ENCODE data around the gene FCER2.

The FCER2 gene

GRCh38 chr19:7699417-7700401 is 2.2 kb downstream of the FCER2 start:
- TF ChIP-seq CTCF (IDR thresholded peaks at IDR 0.05) (no peak), ZFX (IDR thresholded peaks at IDR 0.05; ENCODE audit: borderline replicate concordance) (no peak)

GRCh38 chr19:7699003-7699402 is 2.9 kb downstream of the FCER2 start:
- H3K27ac ChIP-seq: no peak overlapping the region
- TF ChIP-seq ZFX (IDR thresholded peaks at IDR 0.05; ENCODE audit: borderline replicate concordance): no peak
- TF ChIP-seq CTCF (IDR thresholded peaks at IDR 0.05): no peak

More at GRCh38 chr19:7699417-7700401, 2.2 kb downstream of the FCER2 start:
- H3K27ac ChIP-seq: no peak overlapping the region

GRCh38 chr19:7698583-7698982 is 3.3 kb downstream of the FCER2 start:
- H3K27ac ChIP-seq: no peak overlapping the region
- TF ChIP-seq ZFX (IDR thresholded peaks at IDR 0.05; ENCODE audit: borderline replicate concordance) (no peak), CTCF (IDR thresholded peaks at IDR 0.05) (no peak)

- TF ChIP-seq ZFX (IDR thresholded peaks at IDR 0.05; ENCODE audit: borderline replicate concordance) (no peak), CTCF (IDR thresholded peaks at IDR 0.05) (no peak)
- no peak overlapping the region for H3K27ac ChIP-seq
Observed at GRCh38 chr19:7697721-7698287, 4.1 kb downstream of the FCER2 start.

- no peak for TF ChIP-seq ZFX (IDR thresholded peaks at IDR 0.05; ENCODE audit: borderline replicate concordance)
- no peak for TF ChIP-seq CTCF (IDR thresholded peaks at IDR 0.05)
- H3K27ac ChIP-seq: no peak overlapping the region
Observed at GRCh38 chr19:7694499-7694898, 7.4 kb downstream of the FCER2 start.

GRCh38 chr19:7692417-7693088 is 9.4 kb downstream of the FCER2 start:
- TF ChIP-seq CTCF (IDR thresholded peaks at IDR 0.05) (no peak), ZFX (IDR thresholded peaks at IDR 0.05; ENCODE audit: borderline replicate concordance) (no peak)
- H3K27ac ChIP-seq: no peak overlapping the region

All from 22Rv1 (cell line).